NB4 (cell line): ENCODE data around the gene SEPTIN10.

ENCODE experiments used
- CTCF ChIP-seq: IDR thresholded peaks from one replicate; pipeline ENCODE4 v1.5.1; 2012; ENCODE audit warnings: low read depth, low read length
- MAX ChIP-seq: IDR thresholded peaks from 2 replicates; pipeline ENCODE4 v1.6.1; 2011; ENCODE audit warnings: low read depth, low read length
- MYC ChIP-seq: IDR thresholded peaks from 2 replicates; pipeline ENCODE4 v1.6.1; 2011; ENCODE audit warnings: low read depth, low read length
- POLR2A ChIP-seq: IDR thresholded peaks from 2 replicates; pipeline ENCODE4 v1.6.1; 2011; ENCODE audit warnings: mild to moderate bottlenecking; ENCODE audit not compliant: insufficient read length; ENCODE audit errors: extremely low read depth

GRCh38 chr2:109516445-109517117, 97.2 kb downstream of the SEPTIN10 start:
- TF ChIP-seq CTCF: peak; percentile 94
- TF ChIP-seq POLR2A: no peak
- 0 out of 2 replicates have a peak, but pooled peaks have one; percentile 1 for TF ChIP-seq MAX
- TF ChIP-seq MYC: 0 out of 2 replicates have a peak, but pooled peaks have one; percentile 25
